GM12878 (cell line): Measurements from ENCODE around the gene CLEC4D. TPM values are rescaled to one million over a fixed set of nuclear protein-coding genes. Genes with fewer than 3 reads are reported as not detected.

ENCODE experiments used
- ATAC-seq: fragments of 200-7000 bp; cut with Tn5 transposase; 3 replicates; pipeline ENCODE4 v1.9.1; 2020; ENCODE audit warnings: mild to moderate bottlenecking, moderate library complexity
- BruUV-seq: library from RNA; stranded (reverse); fragments of 400-500 nt; replicated peaks from 2 replicates; lab custom pipeline; 2021; lab: Mats Ljungman, UMichigan
- CTCF ChIA-PET: fragments of 300-600 bp; sonication (Branson Sonifier 250); formaldehyde crosslinking; extraction: SDS; loops from one replicate; lab custom pipeline; 2021; ENCODE audit warnings: inconsistent platforms; lab: Yijun Ruan, JAX
- POLR2A ChIA-PET: fragments of 350-600 bp; formaldehyde crosslinking; extraction: SDS; loops from one replicate; lab custom pipeline; 2021; ENCODE audit warnings: inconsistent platforms; lab: Charles Lee
- RAD21 ChIA-PET: fragments of 300-600 bp; sonication (Branson Sonifier 250); formaldehyde crosslinking; loops from one replicate; lab custom pipeline; 2023; ENCODE audit warnings: antibody characterized with exemption; ENCODE audit not compliant: unreplicated experiment; lab: Charles Lee
- SMC1A ChIA-PET: fragments of 300-600 bp; sonication (Branson Sonifier 250); formaldehyde crosslinking; loops from one replicate; lab custom pipeline; 2023; ENCODE audit not compliant: unreplicated experiment, uncharacterized antibody; lab: Charles Lee
- DNase-seq: peaks from one replicate; pipeline ENCODE4 v3.0.0-alpha.2; 2011; ENCODE audit warnings: low read depth, low spot score
- FAIRE-seq: peaks from 3 replicates; lab custom pipeline; 2011; peaks lifted over from hg19 to GRCh38; lab: Jason Lieb, UNC
- H2AFZ ChIP-seq: 2 replicates; pipeline ENCODE4 v1.6.0; 2011; ENCODE audit warnings: low read depth, low read length, control low read depth; ENCODE audit not compliant: control insufficient read depth
- H3K27ac ChIP-seq: 2 replicates; pipeline ENCODE4 v1.5.1; 2011; ENCODE audit warnings: control low read depth; ENCODE audit not compliant: control insufficient read depth, insufficient read depth
- H3K27me3 ChIP-seq, 2 experiments: replicated peaks in 1 of 2; 2 replicates each; pipeline versions ENCODE4 v1.6.0 to v1.6.1; 2011; ENCODE audit warnings: low read length in 1 of 2; ENCODE audit not compliant: control insufficient read depth in 2 of 2, insufficient read depth in 2 of 2
- H3K36me3 ChIP-seq, 2 experiments: 2 replicates each; pipeline ENCODE4 v1.5.1; 2011; ENCODE audit warnings: low read length in 1 of 2; ENCODE audit not compliant: control insufficient read depth in 2 of 2, insufficient read depth in 2 of 2
- H3K4me1 ChIP-seq: 2 replicates; pipeline ENCODE4 v1.6.1; 2011; ENCODE audit warnings: mild to moderate bottlenecking, low read length, moderate library complexity, mixed read lengths; ENCODE audit not compliant: control insufficient read depth, insufficient read depth
- H3K4me2 ChIP-seq: 2 replicates; pipeline ENCODE4 v1.6.0; 2011; ENCODE audit warnings: control low read depth; ENCODE audit not compliant: control insufficient read depth, insufficient read depth
- H3K4me3 ChIP-seq: fragments of 200-600 bp; sonication (generic); 2 replicates; pipeline ENCODE4 v1.5.1; 2016
- H3K79me2 ChIP-seq: 2 replicates; pipeline ENCODE4 v1.6.0; 2011; ENCODE audit warnings: low read length; ENCODE audit not compliant: control insufficient read depth, insufficient read depth
- H3K9ac ChIP-seq: 2 replicates; pipeline ENCODE4 v1.8.0; 2011; ENCODE audit warnings: low read length, control low read depth, mixed read lengths; ENCODE audit not compliant: control insufficient read depth, insufficient read depth
- H3K9me3 ChIP-seq: replicated peaks from 3 replicates; pipeline ENCODE4 v1.5.1; 2011; ENCODE audit warnings: mild to moderate bottlenecking, low read length; ENCODE audit not compliant: control insufficient read depth, insufficient read depth
- H4K20me1 ChIP-seq: 2 replicates; pipeline ENCODE4 v1.6.0; 2011; ENCODE audit not compliant: control insufficient read depth, insufficient read depth
- CHD2 ChIP-seq: IDR thresholded peaks from 2 replicates; pipeline ENCODE4 v1.6.1; 2011; ENCODE audit warnings: low read depth, low read length, improper control_type of control experiment, borderline replicate concordance
- EED ChIP-seq: sonication (generic); IDR thresholded peaks from 2 replicates; pipeline ENCODE4 v1.6.1; 2016; ENCODE audit warnings: antibody characterized with exemption, low read depth
- EP300 ChIP-seq, 2 experiments: fragments of 150-350 bp in 1 of 2; IDR thresholded peaks; 2 replicates each; pipeline ENCODE4 v1.6.1; 2011 to 2012; ENCODE audit warnings: low read depth in 2 of 2, low read length in 2 of 2, borderline replicate concordance in 1 of 2, improper control_type of control experiment in 1 of 2, inconsistent platforms in 1 of 2; ENCODE audit not compliant: control insufficient read depth in 1 of 2
- ETV6 ChIP-seq, 2 experiments: fragments of 450-650 bp in 1 of 2; IDR thresholded peaks in 1 of 2; conservative IDR thresholded peaks in 1 of 2; 2 replicates each; pipeline ENCODE4 v1.6.1; 2014; ENCODE audit warnings: antibody characterized with exemption in 1 of 2, borderline replicate concordance in 1 of 2, low read depth in 1 of 2, mild to moderate bottlenecking in 1 of 2, moderate library complexity in 1 of 2
- GABPA ChIP-seq: IDR thresholded peaks from 2 replicates; pipeline ENCODE4 v1.6.1; 2014; ENCODE audit warnings: antibody characterized with exemption, low read depth, mild to moderate bottlenecking, inconsistent platforms
- GATAD2B ChIP-seq: fragments of 450-650 bp; conservative IDR thresholded peaks from 2 replicates; pipeline ENCODE4 v1.6.1; 2017; ENCODE audit warnings: low read depth, mild to moderate bottlenecking, moderate library complexity
- HDGF ChIP-seq: fragments of 450-650 bp; IDR thresholded peaks from 2 replicates; pipeline ENCODE4 v1.6.1; 2016; ENCODE audit warnings: antibody characterized with exemption
- JUNB ChIP-seq: IDR thresholded peaks from 2 replicates; pipeline ENCODE4 v1.6.1; 2016; ENCODE audit warnings: antibody characterized with exemption, mild to moderate bottlenecking
- NR2F1 ChIP-seq: fragments of 450-650 bp; conservative IDR thresholded peaks from 2 replicates; pipeline ENCODE4 v1.6.1; 2017; ENCODE audit warnings: mild to moderate bottlenecking
- SIX5 ChIP-seq: IDR thresholded peaks from 2 replicates; pipeline ENCODE4 v1.6.1; 2011; ENCODE audit warnings: mild to moderate bottlenecking, low read depth, low read length, moderate library complexity; ENCODE audit not compliant: severe bottlenecking
- SMC3 ChIP-seq: IDR thresholded peaks from 2 replicates; pipeline ENCODE4 v1.6.1; 2011; ENCODE audit warnings: low read length, improper control_type of control experiment, borderline replicate concordance
- ZBTB4 ChIP-seq: fragments of 450-650 bp; formaldehyde crosslinking; IDR thresholded peaks from 2 replicates; pipeline ENCODE4 v1.4.0; 2022; ENCODE audit warnings: mild to moderate bottlenecking, moderate library complexity
- WGBS: methylation state at CpG from one replicate; pipeline ENCODE4 v1.1.6; 2016; ENCODE audit warnings: low lambda C conversion rate; ENCODE audit not compliant: insufficient replicate concordance, insufficient coverage; ENCODE audit errors: missing lambda C conversion rate; 5-methylcytosine and 5-hydroxymethylcytosine counted together
- in situ Hi-C: fragments of 300-500 bp; cut with MboI; formaldehyde crosslinking; loops from 9 replicates; pipeline ENCODE4 v1.14.3; 2018; ENCODE audit warnings: mixed read lengths
- intact Hi-C: fragments of 100-400 bp; cut with micrococcal nuclease; formaldehyde crosslinking; loops from one replicate; pipeline ENCODE4 v1.14.2; 2022; ENCODE audit not compliant: unreplicated experiment
- polyA plus RNA-seq, 11 experiments: library from polyadenylated mRNA; depleted of rRNA in 4 of 11; unstranded in 6 of 11; stranded (reverse) in 5 of 11; fragments of >200 nt; fragmentation: Nextera tagmentation in 4 of 11; fragmentation: Illumina TruSeq in 1 of 11; extraction: Ambion mirVana in 4 of 11; extraction: Trizol in 1 of 11; gene quantifications; 1 replicate in 1 of 11; 2 replicates in 10 of 11; pipeline versions ENCODE4 v1.2.1 to v1.2.3, GENCODE V29; 2011 to 2016; ENCODE audit warnings: inconsistent platforms in 2 of 11, missing spikeins in 2 of 11, low read depth in 1 of 11
- total RNA-seq, 4 experiments: library from RNA; depleted of rRNA in 3 of 4; stranded (reverse); fragments of >200 nt in 3 of 4; fragmentation: Illumina TruSeq in 1 of 4; extraction: Trizol in 1 of 4; gene quantifications; 2 replicates each; pipeline versions ENCODE4 v1.2.1 to v1.2.3, GENCODE V29; 2013 to 2021
- TF ChIP-seq, protein P1 (sequence below): IDR thresholded peaks from 2 replicates; pipeline ENCODE4 v1.6.1; 2012; ENCODE audit warnings: low read depth, low read length, improper control_type of control experiment
- TF ChIP-seq, protein P2 (sequence below): fragments of 450-650 bp; IDR thresholded peaks from 2 replicates; pipeline ENCODE4 v1.6.1; 2017; ENCODE audit warnings: antibody characterized with exemption, mild to moderate bottlenecking, moderate library complexity

The CLEC4D gene
- total and polyA plus RNA-seq, 10 of the 15 experiments (the other 5 are each of a cell fraction or from before 2014, with no cell fraction given): not detected

- no peak for TF ChIP-seq ZBTB4 (CRISPR knock-in tag)
- no peak for TF ChIP-seq JUNB
Observed at GRCh38 chr12:8508910-8509841, 4.1 kb upstream of the CLEC4D start (continued).

GRCh38 chr12:8517971-8518370 is 4.7 kb downstream of the CLEC4D start:
- intact Hi-C loops (no loop called here), in situ Hi-C loops (no loop called here)
- Histone ChIP-seq H3K36me3 (no peaks in the 10 kb centered on the region), H3K4me3 (no peak overlapping the region), H3K27me3 (peaks cover 0 to 2% of the 10 kb centered on the region in 2 experiments; a peak in 1 of 4 replicates), H3K4me1 (no peaks in the 10 kb centered on the region), H3K9ac (no peak overlapping the region), H3K27ac (no peak overlapping the region), H3K9me3 (no peaks in the 10 kb centered on the region), H4K20me1 (no peaks in the 10 kb centered on the region), H3K4me2 (no peak overlapping the region), H3K79me2 (no peaks in the 10 kb centered on the region), H2AFZ (no peak overlapping the region)
- no TSS peak for BruUV-seq
- no peak for DNase-seq
- ChIA-PET RAD21 (no interaction called here), CTCF (no interaction called here), SMC1A (interaction anchor here (0.7 kb wide), 1 partner anchor 26 kb away, joined by 3 read pairs; no protein-coding TSS in a partner anchor), POLR2A (interaction anchor here (0.6 kb wide), 1 partner anchor 500 kb away, joined by 3 read pairs; no protein-coding TSS in a partner anchor)
- ATAC-seq: no peak
- 10% methylated on average over 2 of the region's 2 CpGs for WGBS
- FAIRE-seq: no peak
- TF ChIP-seq HDGF: no peak
- no peak for TF ChIP-seq NR2F1
- no peak for TF ChIP-seq GATAD2B
- no peak for TF ChIP-seq CHD2
- no peak for TF ChIP-seq ETV6 (conservative IDR thresholded peaks at IDR 0.05 in 1 of 2, IDR thresholded peaks at IDR 0.05 in 1 of 2; ENCODE audit: borderline replicate concordance in 1 of 2, low read depth in 1 of 2)
- no peak for TF ChIP-seq SMC3
- no peak for TF ChIP-seq GABPA
- TF ChIP-seq EED: no peak
- TF ChIP-seq, protein P1, sequence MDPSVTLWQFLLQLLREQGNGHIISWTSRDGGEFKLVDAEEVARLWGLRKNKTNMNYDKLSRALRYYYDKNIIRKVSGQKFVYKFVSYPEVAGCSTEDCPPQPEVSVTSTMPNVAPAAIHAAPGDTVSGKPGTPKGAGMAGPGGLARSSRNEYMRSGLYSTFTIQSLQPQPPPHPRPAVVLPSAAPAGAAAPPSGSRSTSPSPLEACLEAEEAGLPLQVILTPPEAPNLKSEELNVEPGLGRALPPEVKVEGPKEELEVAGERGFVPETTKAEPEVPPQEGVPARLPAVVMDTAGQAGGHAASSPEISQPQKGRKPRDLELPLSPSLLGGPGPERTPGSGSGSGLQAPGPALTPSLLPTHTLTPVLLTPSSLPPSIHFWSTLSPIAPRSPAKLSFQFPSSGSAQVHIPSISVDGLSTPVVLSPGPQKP: no peak
- TF ChIP-seq, protein P2, sequence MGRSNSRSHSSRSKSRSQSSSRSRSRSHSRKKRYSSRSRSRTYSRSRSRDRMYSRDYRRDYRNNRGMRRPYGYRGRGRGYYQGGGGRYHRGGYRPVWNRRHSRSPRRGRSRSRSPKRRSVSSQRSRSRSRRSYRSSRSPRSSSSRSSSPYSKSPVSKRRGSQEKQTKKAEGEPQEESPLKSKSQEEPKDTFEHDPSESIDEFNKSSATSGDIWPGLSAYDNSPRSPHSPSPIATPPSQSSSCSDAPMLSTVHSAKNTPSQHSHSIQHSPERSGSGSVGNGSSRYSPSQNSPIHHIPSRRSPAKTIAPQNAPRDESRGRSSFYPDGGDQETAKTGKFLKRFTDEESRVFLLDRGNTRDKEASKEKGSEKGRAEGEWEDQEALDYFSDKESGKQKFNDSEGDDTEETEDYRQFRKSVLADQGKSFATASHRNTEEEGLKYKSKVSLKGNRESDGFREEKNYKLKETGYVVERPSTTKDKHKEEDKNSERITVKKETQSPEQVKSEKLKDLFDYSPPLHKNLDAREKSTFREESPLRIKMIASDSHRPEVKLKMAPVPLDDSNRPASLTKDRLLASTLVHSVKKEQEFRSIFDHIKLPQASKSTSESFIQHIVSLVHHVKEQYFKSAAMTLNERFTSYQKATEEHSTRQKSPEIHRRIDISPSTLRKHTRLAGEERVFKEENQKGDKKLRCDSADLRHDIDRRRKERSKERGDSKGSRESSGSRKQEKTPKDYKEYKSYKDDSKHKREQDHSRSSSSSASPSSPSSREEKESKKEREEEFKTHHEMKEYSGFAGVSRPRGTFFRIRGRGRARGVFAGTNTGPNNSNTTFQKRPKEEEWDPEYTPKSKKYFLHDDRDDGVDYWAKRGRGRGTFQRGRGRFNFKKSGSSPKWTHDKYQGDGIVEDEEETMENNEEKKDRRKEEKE: no peak
- TF ChIP-seq SIX5: no peak
- TF ChIP-seq EP300 (IDR thresholded peaks at IDR 0.05; ENCODE audit: borderline replicate concordance in 1 of 2, control insufficient read depth in 1 of 2, low read depth in 2 of 2, low read length in 2 of 2): no peak
